Common myeloid progenitor, CD34-positive (primary cell): ENCODE results near the gene SERPINH1.

Experiments
- CTCF ChIA-PET: fragments of 350-600 bp; sonication (Branson Sonifier 250); formaldehyde crosslinking; loops from one replicate; lab custom pipeline; 2021; ENCODE audit warnings: antibody characterized with exemption; lab: Charles Lee
- POLR2A ChIA-PET: fragments of 350-600 bp; sonication (Branson Sonifier 250); formaldehyde crosslinking; loops from one replicate; lab custom pipeline; 2021; ENCODE audit warnings: antibody characterized with exemption; lab: Charles Lee
- DNase-seq, 3 donors: peaks; one replicate each; pipeline versions ENCODE4 v3.0.0 to v3.0.0-alpha.2; 2013
- H3K27ac ChIP-seq, 2 experiments: 1 replicate in 1 of 2; 2 replicates in 1 of 2; pipeline ENCODE4 v1.7.0; 2013; ENCODE audit warnings: inconsistent platforms in 2 of 2, low read length in 2 of 2, mild to moderate bottlenecking in 2 of 2, low read depth in 1 of 2, moderate library complexity in 1 of 2; ENCODE audit not compliant: severe bottlenecking in 2 of 2, insufficient read depth in 1 of 2, poor library complexity in 1 of 2
- H3K27me3 ChIP-seq, 5 experiments: replicated peaks in 2 of 5; 1 replicate in 3 of 5; 2 replicates in 2 of 5; pipeline versions ENCODE4 v1.6.1 to v1.7.0; 2013; ENCODE audit warnings: low read length in 4 of 5, mild to moderate bottlenecking in 2 of 5, moderate library complexity in 2 of 5, inconsistent platforms in 1 of 5; ENCODE audit not compliant: insufficient read depth in 5 of 5, control insufficient read depth in 4 of 5
- H3K36me3 ChIP-seq, 4 experiments: 1 replicate in 2 of 4; 2 replicates in 2 of 4; pipeline versions ENCODE4 v1.6.1 to v1.7.0; 2013; ENCODE audit warnings: low read length in 3 of 4, control low read depth in 1 of 4, mild to moderate bottlenecking in 1 of 4; ENCODE audit not compliant: control insufficient read depth in 4 of 4, insufficient read depth in 4 of 4
- H3K4me1 ChIP-seq, 4 experiments: 1 replicate in 3 of 4; 2 replicates in 1 of 4; pipeline versions ENCODE4 v1.6.1 to v1.7.1; 2013; ENCODE audit warnings: low read length in 3 of 4, mild to moderate bottlenecking in 3 of 4, control low read depth in 1 of 4, inconsistent platforms in 1 of 4, moderate library complexity in 1 of 4; ENCODE audit not compliant: control insufficient read depth in 4 of 4, insufficient read depth in 4 of 4; ENCODE audit errors: control extremely low read depth in 1 of 4
- H3K4me3 ChIP-seq, 7 experiments: 1 replicate in 4 of 7; 2 replicates in 3 of 7; pipeline versions ENCODE4 v1.5.1 to v1.7.0; 2013; ENCODE audit warnings: mild to moderate bottlenecking in 7 of 7, low read length in 6 of 7, moderate library complexity in 6 of 7, inconsistent platforms in 2 of 7, low read depth in 2 of 7, control low read depth in 1 of 7; ENCODE audit not compliant: insufficient read depth in 4 of 7, control insufficient read depth in 1 of 7; ENCODE audit errors: extremely low read depth in 1 of 7
- H3K9me3 ChIP-seq, 5 experiments: 1 replicate in 4 of 5; 2 replicates in 1 of 5; pipeline versions ENCODE4 v1.6.1 to v1.7.1; 2013; ENCODE audit warnings: low read length in 4 of 5, mild to moderate bottlenecking in 2 of 5, inconsistent platforms in 1 of 5, low read depth in 1 of 5, moderate library complexity in 1 of 5; ENCODE audit not compliant: control insufficient read depth in 4 of 5, insufficient read depth in 2 of 5; ENCODE audit errors: control extremely low read depth in 1 of 5
- WGBS: methylation state at CpG from one replicate; pipeline ENCODE4 v1.1.5; 2013; ENCODE audit not compliant: insufficient coverage; 5-methylcytosine and 5-hydroxymethylcytosine counted together

Gene SERPINH1

GRCh38 chr11:75547177-75547576 lies 14.9 kb upstream of the SERPINH1 start:
- 80% methylated on average over 1 of the region's 1 CpG for WGBS
- CTCF ChIA-PET = interaction anchor here (0.6 to 2.2 kb wide), 11 partner anchors 13 to 267 kb away, joined by 3 to 9 read pairs (median 5); no protein-coding TSS in a partner anchor
- no peak overlapping the region for H3K4me3 ChIP-seq
- POLR2A ChIA-PET = no interaction called here
- H3K27me3 ChIP-seq = peaks cover 0 to 3% (median 0%) of the 10 kb centered on the region in 5 experiments
- no peaks in the 10 kb centered on the region for H3K36me3 ChIP-seq
- DNase-seq = no peak
- no peak overlapping the region for H3K27ac ChIP-seq
- peaks cover 0 to 7% (median 2%) of the 10 kb centered on the region in 4 experiments for H3K4me1 ChIP-seq
- H3K9me3 ChIP-seq = no peaks in the 10 kb centered on the region

DNA sequence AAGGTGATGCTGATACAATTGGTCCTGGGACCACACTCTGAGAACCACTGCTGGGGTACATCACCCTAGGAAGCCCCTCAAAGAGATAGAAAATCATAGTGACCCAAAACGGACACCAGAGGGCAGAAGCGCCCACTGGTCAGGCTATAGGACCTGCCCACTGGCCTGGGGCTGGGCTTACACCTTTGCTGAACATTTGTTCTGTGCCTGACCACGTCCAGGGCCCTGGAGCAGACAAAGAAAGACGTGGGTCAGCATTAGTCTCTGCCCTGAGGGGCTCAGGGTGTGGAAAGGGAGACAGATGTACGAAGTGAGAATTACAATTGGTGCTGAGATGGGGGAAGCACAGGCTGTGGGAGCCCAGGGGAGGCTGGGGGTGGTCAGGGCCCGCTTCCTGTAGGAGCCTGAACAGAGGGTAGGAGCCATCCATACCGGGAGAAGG lies 14.4 kb upstream of the SERPINH1 start:
- no peaks in the 10 kb centered on the region for H3K9me3 ChIP-seq
- POLR2A ChIA-PET = no interaction called here
- WGBS = 20% methylated on average over 7 of the region's 7 CpGs
- H3K4me3 ChIP-seq = no peak overlapping the region
- H3K4me1 ChIP-seq = peaks cover 0 to 7% (median 2%) of the 10 kb centered on the region in 4 experiments
- H3K27ac ChIP-seq = no peak overlapping the region
- no peaks in the 10 kb centered on the region for H3K36me3 ChIP-seq
- CTCF ChIA-PET = interaction anchor here (0.7 to 2.3 kb wide), 9 partner anchors 12 to 159 kb away, joined by 3 to 10 read pairs (median 4); partner anchors contain the start of gene SERPINH1
- H3K27me3 ChIP-seq = peaks cover 0 to 3% (median 0%) of the 10 kb centered on the region in 5 experiments
- DNase-seq = peak in 2 of 3 donors; percentile 32 to 46

GRCh38 chr11:75548595-75549272 lies 13.3 kb upstream of the SERPINH1 start:
- WGBS = 93% methylated on average over 8 of the region's 8 CpGs
- CTCF ChIA-PET = interaction anchor here (0.6 to 2.9 kb wide), 16 partner anchors 11 to 216 kb away, joined by 3 to 13 read pairs (median 4); partner anchors contain the start of gene SERPINH1

DNA sequence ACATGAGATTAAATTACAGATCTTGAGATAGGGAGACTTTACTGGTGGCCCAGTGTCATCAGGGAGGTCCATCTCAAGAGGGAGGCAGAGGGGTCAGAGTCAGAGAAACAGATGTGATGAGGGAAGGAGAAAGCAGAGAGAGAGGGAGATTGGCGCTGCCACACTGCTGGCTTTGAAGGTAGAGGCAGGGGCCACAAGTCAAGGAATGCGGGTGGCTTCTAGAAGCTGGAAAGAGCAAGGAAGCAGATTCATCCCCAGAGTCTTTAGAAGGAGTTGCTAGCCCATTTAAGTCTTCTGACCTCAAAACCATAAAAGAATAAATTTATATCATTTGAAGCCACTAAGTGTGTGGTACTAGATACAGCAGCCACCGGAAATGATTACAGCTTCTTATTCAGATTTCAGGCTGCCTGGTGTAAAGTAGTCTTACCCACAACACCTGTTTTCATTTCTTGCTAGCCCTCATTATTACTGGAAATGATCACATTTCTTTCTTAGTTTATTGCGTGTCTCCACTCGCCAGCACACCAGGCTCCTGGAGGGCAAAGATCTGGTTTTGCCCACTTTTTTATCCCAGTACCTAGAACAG lies 12.6 kb upstream of the SERPINH1 start:
- WGBS = 86% methylated on average over 4 of the region's 5 CpGs
- Histone ChIP-seq H3K27ac (no peak overlapping the region), H3K36me3 (no peaks in the 10 kb centered on the region), H3K4me1 (peaks cover 0 to 11% (median 2%) of the 10 kb centered on the region in 4 experiments), H3K4me3 (no peak overlapping the region), H3K27me3 (peaks cover 0 to 3% (median 0%) of the 10 kb centered on the region in 5 experiments), H3K9me3 (no peaks in the 10 kb centered on the region)
- peak in 2 of 3 donors; percentile 67 to 80 for DNase-seq
- POLR2A ChIA-PET = no interaction called here
- CTCF ChIA-PET = interaction anchor here (1.0 to 2.9 kb wide), 10 partner anchors 10 to 216 kb away, joined by 3 to 13 read pairs (median 6); partner anchors contain the start of gene SERPINH1

More at GRCh38 chr11:75548595-75549272, 13.3 kb upstream of the SERPINH1 start:
- Histone ChIP-seq H3K27me3 (peaks cover 0 to 3% (median 0%) of the 10 kb centered on the region in 5 experiments), H3K4me1 (peaks cover 0 to 7% (median 2%) of the 10 kb centered on the region in 4 experiments), H3K36me3 (no peaks in the 10 kb centered on the region), H3K27ac (no peak overlapping the region), H3K4me3 (no peak overlapping the region), H3K9me3 (no peaks in the 10 kb centered on the region)
- POLR2A ChIA-PET = no interaction called here
- no peak for DNase-seq

- ChIA-PET CTCF (interaction anchor here (0.9 to 2.0 kb wide), 4 partner anchors 11 to 213 kb away, joined by 3 to 8 read pairs (median 4); no protein-coding TSS in a partner anchor), POLR2A (no interaction called here)
- WGBS = 95% methylated on average over 6 of the region's 6 CpGs
These were observed 8.9 kb upstream of the SERPINH1 start for GRCh38 chr11:75553182-75553581.

GRCh38 chr11:75553889-75554257 lies 8.2 kb upstream of the SERPINH1 start:
- no peaks in the 10 kb centered on the region for H3K27me3 ChIP-seq
- DNase-seq = no peak
- no peaks in the 10 kb centered on the region for H3K9me3 ChIP-seq
- no peaks in the 10 kb centered on the region for H3K36me3 ChIP-seq
- WGBS = no CpG with 5 or more reads among the region's 1 CpG
- no peak overlapping the region for H3K4me3 ChIP-seq
- POLR2A ChIA-PET = no interaction called here
- CTCF ChIA-PET = interaction anchor here (0.7 to 2.7 kb wide), 7 partner anchors 9 to 214 kb away, joined by 3 to 8 read pairs (median 4); no protein-coding TSS in a partner anchor
- H3K4me1 ChIP-seq = peaks cover 0 to 9% (median under 1%) of the 10 kb centered on the region in 4 experiments
- H3K27ac ChIP-seq = no peak overlapping the region

More at GRCh38 chr11:75553182-75553581, 8.9 kb upstream of the SERPINH1 start:
- H3K27me3 ChIP-seq = no peaks in the 10 kb centered on the region
- DNase-seq = no peak
- H3K4me1 ChIP-seq = peaks cover 0 to 9% (median 0%) of the 10 kb centered on the region in 4 experiments
- no peak overlapping the region for H3K27ac ChIP-seq
- H3K36me3 ChIP-seq = no peaks in the 10 kb centered on the region
- H3K4me3 ChIP-seq = no peak overlapping the region
- H3K9me3 ChIP-seq = no peaks in the 10 kb centered on the region
